ENCODE measurements around the gene HCN3.

HCN3 gene

DNA sequence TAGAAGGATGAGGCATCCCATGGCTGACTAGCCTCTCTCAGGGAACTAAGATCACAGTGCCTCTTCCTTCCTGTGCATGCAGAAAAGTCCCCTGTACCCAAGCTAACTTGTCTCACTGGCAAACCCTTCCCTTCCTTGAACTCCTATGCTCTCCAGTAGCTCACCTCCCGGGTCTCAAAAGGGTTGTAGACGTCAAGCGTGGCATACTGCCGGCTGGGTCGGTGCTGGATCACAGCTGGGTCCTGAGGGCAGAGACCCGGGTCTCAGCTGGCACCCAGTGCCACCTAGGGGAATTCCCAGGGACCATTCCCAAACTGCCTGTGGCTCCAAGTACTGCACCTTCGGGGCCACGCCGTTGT is 15.8 kb upstream of the HCN3 start:
- peaks cover 10 to 67% (median 44%) of the 10 kb centered on the region in 4 experiments for H3K36me3 ChIP-seq (ENCODE audit: control insufficient read depth in 4 of 4, insufficient read depth in 4 of 4, low read length in 3 of 4)
- DNase-seq, result peak in 1 of 3 donors; percentile 33
- peak overlapping the region; percentile 89 to 97 (median 97) for H3K4me3 ChIP-seq (ENCODE audit: control insufficient read depth in 1 of 7, extremely low read depth in 1 of 7, insufficient read depth in 4 of 7, low read depth in 2 of 7, low read length in 6 of 7)
- WGBS (ENCODE audit: insufficient coverage), result 0% methylated on average over 6 of the region's 9 CpGs
- no peaks in the 10 kb centered on the region for H3K27me3 ChIP-seq (replicated peaks in 2 of 5; ENCODE audit: control insufficient read depth in 4 of 5, insufficient read depth in 5 of 5, low read length in 4 of 5)
- H3K27ac ChIP-seq (ENCODE audit: insufficient read depth in 1 of 2, low read depth in 1 of 2, low read length in 2 of 2, poor library complexity in 1 of 2, severe bottlenecking in 2 of 2), result peak overlapping the region; percentile 68 to 82
- H3K9me3 ChIP-seq (ENCODE audit: control extremely low read depth in 1 of 5, control insufficient read depth in 4 of 5, insufficient read depth in 2 of 5, low read depth in 1 of 5, low read length in 4 of 5), result no peaks in the 10 kb centered on the region
- H3K4me1 ChIP-seq (ENCODE audit: control extremely low read depth in 1 of 4, control insufficient read depth in 4 of 4, insufficient read depth in 4 of 4, low read length in 3 of 4), result peaks cover 2 to 19% (median 15%) of the 10 kb centered on the region in 4 experiments
- CTCF ChIA-PET, result interaction anchor here (1.5 to 5.3 kb wide), 5 partner anchors 10 to 61 kb away, joined by 3 to 65 read pairs (median 9); partner anchors contain the start of gene FDPS
- POLR2A ChIA-PET, result interaction anchor here (1.0 kb wide), 1 partner anchor 11 kb away, joined by 5 read pairs; no protein-coding TSS in a partner anchor

DNA sequence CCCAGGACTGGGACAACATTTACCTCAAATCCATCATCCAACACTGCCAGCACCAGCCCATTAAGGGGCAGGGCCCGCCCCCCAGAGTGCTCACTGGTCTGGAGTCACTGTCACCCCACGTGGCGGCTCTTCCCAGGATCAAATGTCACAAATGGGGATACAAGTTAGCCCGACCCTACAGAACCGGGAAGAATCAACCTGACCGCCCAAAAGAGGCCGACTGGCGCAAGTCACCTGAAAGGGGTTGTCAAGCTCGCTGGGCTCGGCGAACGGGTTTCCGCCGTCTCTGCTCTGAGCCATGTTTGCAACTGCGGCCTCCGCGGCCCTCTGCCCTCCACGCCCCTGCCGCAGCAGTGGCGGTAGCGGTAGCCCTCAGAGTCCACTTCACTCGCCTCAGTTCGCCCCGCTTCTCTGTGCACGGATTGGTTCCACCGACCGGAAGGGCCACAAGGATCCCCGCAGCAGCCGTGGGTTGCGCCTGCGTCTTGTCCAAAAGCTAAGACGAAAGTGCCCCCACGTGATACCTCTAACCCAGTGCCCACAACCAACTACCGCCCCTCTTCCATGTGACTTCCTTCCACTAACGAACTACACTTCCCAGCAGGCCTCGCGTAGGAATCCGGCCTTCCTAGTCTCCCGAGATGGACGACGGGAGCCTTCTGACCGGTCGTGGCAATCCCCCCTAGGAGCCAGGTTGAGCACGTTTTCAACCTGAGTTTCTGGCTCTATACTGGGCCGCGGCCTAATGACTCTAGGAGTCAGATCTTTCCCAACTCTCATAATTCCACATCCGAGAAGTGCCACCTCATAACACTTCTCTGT is 15.2 kb upstream of the HCN3 start, which contains the start of gene SCAMP3:
Gene SCAMP3 (minus strand): TSS at position 509 of the 822 bp plus-strand sequence. CDS start 209 bp downstream, at position 300.
- H3K9me3 ChIP-seq (ENCODE audit: control extremely low read depth in 1 of 5, control insufficient read depth in 4 of 5, insufficient read depth in 2 of 5, low read depth in 1 of 5, low read length in 4 of 5), result no peaks in the 10 kb centered on the region
- peak within 1 kb of the TSS; percentile 68 to 82 for H3K27ac ChIP-seq (ENCODE audit: insufficient read depth in 1 of 2, low read depth in 1 of 2, low read length in 2 of 2, poor library complexity in 1 of 2, severe bottlenecking in 2 of 2)
- under 1% methylated on average over 35 of the region's 47 CpGs for WGBS (ENCODE audit: insufficient coverage)
- ChIA-PET POLR2A (interaction anchor here (0.6 to 1.0 kb wide), 3 partner anchors 11 to 43 kb away, joined by 3 to 5 read pairs (median 5); partner anchors contain the start of gene CLK2), CTCF (interaction anchor here (1.6 to 5.3 kb wide), 4 partner anchors 9 to 60 kb away, joined by 6 to 65 read pairs (median 10); partner anchors contain the start of gene FDPS)
- H3K36me3 ChIP-seq (ENCODE audit: control insufficient read depth in 4 of 4, insufficient read depth in 4 of 4, low read length in 3 of 4), result peaks cover 13 to 66% (median 44%) of the 10 kb centered on the region in 4 experiments
- H3K27me3 ChIP-seq (replicated peaks in 2 of 5; ENCODE audit: control insufficient read depth in 4 of 5, insufficient read depth in 5 of 5, low read length in 4 of 5), result no peaks in the 10 kb centered on the region
- DNase-seq, result peak; percentile 91 to 93 (median 91)
- peak within 1 kb of the TSS; percentile 89 to 97 (median 97) for H3K4me3 ChIP-seq (ENCODE audit: control insufficient read depth in 1 of 7, extremely low read depth in 1 of 7, insufficient read depth in 4 of 7, low read depth in 2 of 7, low read length in 6 of 7)
- H3K4me1 ChIP-seq (ENCODE audit: control extremely low read depth in 1 of 4, control insufficient read depth in 4 of 4, insufficient read depth in 4 of 4, low read length in 3 of 4), result peaks cover 2 to 19% (median 15%) of the 10 kb centered on the region in 4 experiments

- H3K36me3 ChIP-seq (ENCODE audit: control insufficient read depth in 4 of 4, insufficient read depth in 4 of 4, low read length in 3 of 4), result peaks cover 21 to 69% (median 50%) of the 10 kb centered on the region in 4 experiments
- H3K4me1 ChIP-seq (ENCODE audit: control extremely low read depth in 1 of 4, control insufficient read depth in 4 of 4, insufficient read depth in 4 of 4, low read length in 3 of 4), result peaks cover 2 to 19% (median 15%) of the 10 kb centered on the region in 4 experiments
- POLR2A ChIA-PET, result no interaction called here
- 96% methylated on average over 9 of the region's 11 CpGs for WGBS (ENCODE audit: insufficient coverage)
- CTCF ChIA-PET, result interaction anchor here (0.7 to 5.5 kb wide), 5 partner anchors 8 to 25 kb away, joined by 3 to 48 read pairs (median 6); partner anchors contain the start of gene CLK2
- no peaks in the 10 kb centered on the region for H3K27me3 ChIP-seq (replicated peaks in 2 of 5; ENCODE audit: control insufficient read depth in 4 of 5, insufficient read depth in 5 of 5, low read length in 4 of 5)
- H3K27ac ChIP-seq (ENCODE audit: insufficient read depth in 1 of 2, low read depth in 1 of 2, low read length in 2 of 2, poor library complexity in 1 of 2, severe bottlenecking in 2 of 2), result peak overlapping the region in 1 of 2 experiments; percentile 82
- H3K9me3 ChIP-seq (ENCODE audit: control extremely low read depth in 1 of 5, control insufficient read depth in 4 of 5, insufficient read depth in 2 of 5, low read depth in 1 of 5, low read length in 4 of 5), result no peaks in the 10 kb centered on the region
- DNase-seq, result no peak
- H3K4me3 ChIP-seq (ENCODE audit: control insufficient read depth in 1 of 7, extremely low read depth in 1 of 7, insufficient read depth in 4 of 7, low read depth in 2 of 7, low read length in 6 of 7), result no peak overlapping the region
Measured at GRCh38 chr1:155263067-155263466, 14.2 kb upstream of the HCN3 start.

DNA sequence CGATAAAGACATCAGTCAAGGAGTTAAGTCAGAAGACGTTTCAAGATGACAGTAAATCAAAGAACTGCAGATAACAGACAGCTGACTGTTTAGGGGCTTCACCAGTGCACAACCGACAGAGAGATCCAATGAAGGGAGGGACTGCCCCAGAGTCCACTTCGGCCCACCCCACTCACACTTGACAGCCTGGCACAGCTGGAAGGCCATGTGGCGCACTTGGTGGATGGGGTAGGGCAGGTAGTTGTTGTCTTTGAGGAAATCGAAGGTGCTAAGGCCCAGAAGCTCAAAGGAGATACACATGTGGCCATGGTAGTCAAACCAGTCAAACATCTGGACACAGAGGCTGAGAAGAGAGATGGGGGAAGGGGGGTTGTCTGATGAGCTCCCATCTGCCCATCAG is 10.7 kb upstream of the HCN3 start:
- no peak overlapping the region for H3K27ac ChIP-seq (ENCODE audit: insufficient read depth in 1 of 2, low read depth in 1 of 2, low read length in 2 of 2, poor library complexity in 1 of 2, severe bottlenecking in 2 of 2)
- POLR2A ChIA-PET, result interaction anchor here (0.7 kb wide), 1 partner anchor 17 kb away, joined by 7 read pairs; no protein-coding TSS in a partner anchor
- H3K4me3 ChIP-seq (ENCODE audit: control insufficient read depth in 1 of 7, extremely low read depth in 1 of 7, insufficient read depth in 4 of 7, low read depth in 2 of 7, low read length in 6 of 7), result no peak overlapping the region
- H3K27me3 ChIP-seq (replicated peaks in 2 of 5; ENCODE audit: control insufficient read depth in 4 of 5, insufficient read depth in 5 of 5, low read length in 4 of 5), result no peaks in the 10 kb centered on the region
- DNase-seq, result no peak
- H3K9me3 ChIP-seq (ENCODE audit: control extremely low read depth in 1 of 5, control insufficient read depth in 4 of 5, insufficient read depth in 2 of 5, low read depth in 1 of 5, low read length in 4 of 5), result no peaks in the 10 kb centered on the region
- 92% methylated on average over 2 of the region's 6 CpGs for WGBS (ENCODE audit: insufficient coverage)
- CTCF ChIA-PET, result interaction anchor here (1.7 to 5.5 kb wide), 3 partner anchors 11 to 41 kb away, joined by 6 to 48 read pairs (median 8); partner anchors contain the start of genes ENTREP3 and FDPS
- H3K36me3 ChIP-seq (ENCODE audit: control insufficient read depth in 4 of 4, insufficient read depth in 4 of 4, low read length in 3 of 4), result peaks cover 31 to 80% (median 61%) of the 10 kb centered on the region in 4 experiments
- peaks cover under 1 to 8% (median 4%) of the 10 kb centered on the region in 4 experiments for H3K4me1 ChIP-seq (ENCODE audit: control extremely low read depth in 1 of 4, control insufficient read depth in 4 of 4, insufficient read depth in 4 of 4, low read length in 3 of 4)

GRCh38 chr1:155267373-155267772 is 9.9 kb upstream of the HCN3 start:
- Histone ChIP-seq H3K27me3 (replicated peaks in 2 of 5; ENCODE audit: control insufficient read depth in 4 of 5, insufficient read depth in 5 of 5, low read length in 4 of 5) (no peaks in the 10 kb centered on the region), H3K4me3 (ENCODE audit: control insufficient read depth in 1 of 7, extremely low read depth in 1 of 7, insufficient read depth in 4 of 7, low read depth in 2 of 7, low read length in 6 of 7) (no peak overlapping the region), H3K9me3 (ENCODE audit: control extremely low read depth in 1 of 5, control insufficient read depth in 4 of 5, insufficient read depth in 2 of 5, low read depth in 1 of 5, low read length in 4 of 5) (no peaks in the 10 kb centered on the region), H3K4me1 (ENCODE audit: control extremely low read depth in 1 of 4, control insufficient read depth in 4 of 4, insufficient read depth in 4 of 4, low read length in 3 of 4) (peaks cover under 1 to 10% (median 4%) of the 10 kb centered on the region in 4 experiments), H3K36me3 (ENCODE audit: control insufficient read depth in 4 of 4, insufficient read depth in 4 of 4, low read length in 3 of 4) (peaks cover 31 to 80% (median 61%) of the 10 kb centered on the region in 4 experiments), H3K27ac (ENCODE audit: insufficient read depth in 1 of 2, low read depth in 1 of 2, low read length in 2 of 2, poor library complexity in 1 of 2, severe bottlenecking in 2 of 2) (no peak overlapping the region)
- no peak for DNase-seq
- CTCF ChIA-PET, result interaction anchor here (0.7 to 5.5 kb wide), 6 partner anchors 16 to 100 kb away, joined by 3 to 48 read pairs (median 3); partner anchors contain the start of gene FDPS
- POLR2A ChIA-PET, result no interaction called here
- WGBS (ENCODE audit: insufficient coverage), result 100% methylated on average over 2 of the region's 2 CpGs

DNA sequence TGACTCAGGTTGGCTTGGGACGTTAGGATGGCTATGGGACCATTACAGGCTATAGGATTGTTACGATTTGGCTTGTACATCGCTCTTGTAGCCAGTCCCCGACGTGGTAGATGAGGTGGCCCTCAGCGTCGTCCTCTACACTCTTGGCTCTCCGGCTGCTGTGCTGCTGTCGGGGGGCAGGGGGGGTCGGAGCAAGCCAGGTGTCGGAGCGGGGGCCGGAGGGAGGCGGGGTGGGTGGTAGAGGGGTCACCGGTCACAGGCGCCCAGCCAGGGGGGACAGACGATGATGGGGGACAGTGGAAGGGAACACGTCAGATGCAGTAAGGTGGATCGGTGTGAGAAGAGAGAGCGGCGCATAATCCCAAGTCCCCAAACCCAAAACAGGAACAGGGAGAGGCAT is 8.6 kb upstream of the HCN3 start:
- POLR2A ChIA-PET, result no interaction called here
- DNase-seq, result no peak
- Histone ChIP-seq H3K4me1 (ENCODE audit: control extremely low read depth in 1 of 4, control insufficient read depth in 4 of 4, insufficient read depth in 4 of 4, low read length in 3 of 4) (peaks cover 4 to 14% (median 9%) of the 10 kb centered on the region in 4 experiments), H3K36me3 (ENCODE audit: control insufficient read depth in 4 of 4, insufficient read depth in 4 of 4, low read length in 3 of 4) (peaks cover 28 to 69% (median 55%) of the 10 kb centered on the region in 4 experiments), H3K27me3 (replicated peaks in 2 of 5; ENCODE audit: control insufficient read depth in 4 of 5, insufficient read depth in 5 of 5, low read length in 4 of 5) (no peaks in the 10 kb centered on the region), H3K4me3 (ENCODE audit: control insufficient read depth in 1 of 7, extremely low read depth in 1 of 7, insufficient read depth in 4 of 7, low read depth in 2 of 7, low read length in 6 of 7) (no peak overlapping the region), H3K27ac (ENCODE audit: insufficient read depth in 1 of 2, low read depth in 1 of 2, low read length in 2 of 2, poor library complexity in 1 of 2, severe bottlenecking in 2 of 2) (no peak overlapping the region), H3K9me3 (ENCODE audit: control extremely low read depth in 1 of 5, control insufficient read depth in 4 of 5, insufficient read depth in 2 of 5, low read depth in 1 of 5, low read length in 4 of 5) (no peaks in the 10 kb centered on the region)
- CTCF ChIA-PET, result interaction anchor here (1.3 kb wide), 1 partner anchor 39 kb away, joined by 3 read pairs; no protein-coding TSS in a partner anchor
- 97% methylated on average over 20 of the region's 21 CpGs for WGBS (ENCODE audit: insufficient coverage)
